Ammon's horn (tissue), 1 donor: ENCODE data around the gene UBE2D2.

Source experiments
- DNase-seq: peaks from one replicate; pipeline ENCODE4 v3.0.0-alpha.2; 2016; ENCODE audit warnings: low spot score

UBE2D2 gene

GRCh38 chr5:139676951-139677735 lies 116.0 kb downstream of the UBE2D2 start:
- peak; percentile 95 for DNase-seq
